NAMALWA (cell line): Measurements from ENCODE around the gene LBX2.

Experiments
- DNase-seq: peaks from one replicate; pipeline ENCODE4 v3.0.0-alpha.2; 2015; ENCODE audit warnings: low spot score

LBX2 gene, protein sequence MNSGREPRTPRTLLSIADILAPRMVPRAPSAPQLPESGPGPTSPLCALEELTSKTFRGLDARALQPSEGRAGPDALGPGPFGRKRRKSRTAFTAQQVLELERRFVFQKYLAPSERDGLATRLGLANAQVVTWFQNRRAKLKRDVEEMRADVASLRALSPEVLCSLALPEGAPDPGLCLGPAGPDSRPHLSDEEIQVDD

DNA sequence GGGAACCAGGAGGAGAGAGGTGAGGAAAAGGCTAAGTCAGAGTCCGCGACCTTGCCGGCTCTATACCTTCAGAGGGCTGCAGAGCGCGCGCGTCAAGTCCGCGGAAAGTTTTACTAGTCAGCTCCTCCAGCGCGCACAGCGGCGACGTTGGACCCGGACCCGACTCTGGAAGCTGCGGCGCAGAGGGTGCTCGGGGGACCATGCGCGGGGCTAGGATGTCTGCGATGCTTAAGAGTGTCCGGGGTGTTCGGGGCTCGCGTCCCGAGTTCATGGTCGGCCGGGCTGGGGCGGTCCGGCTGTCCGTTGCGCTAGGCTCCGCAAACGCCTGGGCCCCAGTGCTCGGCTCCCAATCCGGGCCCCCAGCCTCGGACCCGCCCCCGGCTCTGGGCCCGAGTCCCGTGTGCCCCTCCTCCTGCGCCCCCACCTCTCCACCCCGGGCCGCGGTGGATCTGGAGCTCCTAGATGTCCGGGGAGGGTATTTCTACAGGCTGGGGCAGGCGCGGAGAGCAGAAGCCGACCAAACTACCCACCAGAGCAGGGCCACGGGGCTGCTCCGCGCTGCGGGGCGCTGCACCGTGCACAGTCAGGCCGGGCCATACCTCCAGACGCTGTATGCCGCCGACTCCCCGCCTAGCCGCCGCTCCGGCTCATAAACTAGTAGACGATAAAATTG, at the start of gene LBX2:
Gene LBX2 (minus strand): TSS at position 337 of the 673 bp plus-strand sequence. CDS start 66 bp downstream, at position 271.
- DNase-seq: no peak

DNA sequence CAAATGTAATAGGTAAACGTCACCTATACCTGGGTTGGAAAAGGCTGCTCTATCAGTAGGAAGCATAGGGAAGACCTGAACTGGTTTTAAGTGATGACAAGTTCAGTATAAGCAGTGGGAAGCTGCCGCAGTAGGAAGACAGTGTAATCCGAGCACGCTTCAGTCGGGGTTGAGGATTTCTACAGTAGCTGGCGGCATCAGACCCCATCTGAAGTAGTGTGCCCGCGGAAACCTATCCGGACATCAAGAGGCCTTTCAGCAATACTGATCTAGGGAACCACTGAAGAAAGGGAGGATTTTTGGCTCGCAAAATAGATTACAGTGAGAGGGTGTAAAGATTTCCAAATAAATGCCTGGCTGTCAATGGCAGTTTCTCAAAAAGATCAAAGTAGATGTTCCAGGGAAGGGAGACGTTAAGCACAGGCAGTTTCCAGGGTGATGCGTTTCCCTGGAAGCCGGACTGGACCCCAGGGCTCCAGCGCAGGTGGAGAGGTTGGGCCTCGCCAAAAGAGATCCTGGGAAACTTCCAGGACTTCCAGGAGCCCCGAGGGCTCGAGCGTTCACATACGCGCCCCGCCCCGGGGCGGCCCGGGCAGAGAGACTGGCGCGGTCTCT, 49.0 kb upstream of the LBX2 start:
- DNase-seq: no peak

DNA sequence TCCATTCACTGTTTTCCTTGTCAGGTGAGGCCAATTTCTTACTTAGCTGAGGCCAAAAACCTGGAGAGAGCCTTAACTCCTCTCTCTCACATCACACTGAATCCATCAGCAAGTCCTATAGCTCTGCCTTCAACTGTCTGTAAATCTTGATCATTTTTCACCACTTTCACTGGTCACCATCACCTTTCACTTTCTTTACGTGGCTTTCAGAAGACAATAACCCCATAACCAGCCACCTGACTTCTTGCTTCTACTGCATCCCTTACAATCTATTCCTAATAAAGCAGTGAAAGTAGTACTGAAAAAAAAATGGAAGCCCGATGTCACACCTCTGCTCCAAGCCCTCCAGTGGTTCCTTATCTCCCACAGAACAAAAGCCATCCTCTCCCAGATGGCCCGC, 46.6 kb upstream of the LBX2 start:
- no peak for DNase-seq

DNA sequence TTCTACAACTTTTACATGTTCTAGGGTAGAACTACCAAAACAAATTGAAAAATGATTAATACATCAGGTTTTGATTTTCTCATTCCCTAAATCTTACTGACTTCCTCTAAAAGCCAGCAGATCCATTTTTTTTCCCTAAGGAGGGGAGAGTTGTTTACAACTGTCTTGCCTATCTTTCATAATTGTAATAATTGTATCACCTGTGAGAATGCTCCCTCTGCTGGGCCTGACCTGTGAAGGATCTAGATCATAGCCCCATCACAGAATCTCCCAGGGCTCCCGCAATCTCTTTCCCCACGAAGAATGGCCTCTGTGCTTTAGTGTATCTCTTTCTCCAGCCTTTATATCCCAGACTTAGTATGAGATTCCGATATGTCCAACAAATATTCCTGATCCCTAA, 45.2 kb upstream of the LBX2 start:
- no peak for DNase-seq

DNA sequence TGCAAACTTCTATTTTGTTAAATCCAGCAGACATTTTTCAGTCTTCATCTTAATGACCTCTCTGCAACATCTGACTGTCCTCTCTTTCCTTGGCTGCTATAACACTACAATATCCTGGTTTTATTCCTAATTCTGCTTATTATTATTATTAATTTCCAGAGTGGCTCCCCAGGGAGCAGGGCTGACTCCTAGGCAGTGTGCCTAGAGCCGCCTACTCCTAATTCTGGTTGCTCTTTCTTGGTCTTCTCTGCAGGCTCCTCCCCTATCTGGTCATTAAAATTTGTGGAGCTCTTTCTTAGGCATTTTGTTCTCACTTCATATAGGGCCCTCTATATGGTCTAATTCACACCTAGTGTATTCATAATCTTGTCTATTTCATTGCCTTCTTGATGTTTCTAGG, 43.6 kb upstream of the LBX2 start:
- DNase-seq: no peak

DNA sequence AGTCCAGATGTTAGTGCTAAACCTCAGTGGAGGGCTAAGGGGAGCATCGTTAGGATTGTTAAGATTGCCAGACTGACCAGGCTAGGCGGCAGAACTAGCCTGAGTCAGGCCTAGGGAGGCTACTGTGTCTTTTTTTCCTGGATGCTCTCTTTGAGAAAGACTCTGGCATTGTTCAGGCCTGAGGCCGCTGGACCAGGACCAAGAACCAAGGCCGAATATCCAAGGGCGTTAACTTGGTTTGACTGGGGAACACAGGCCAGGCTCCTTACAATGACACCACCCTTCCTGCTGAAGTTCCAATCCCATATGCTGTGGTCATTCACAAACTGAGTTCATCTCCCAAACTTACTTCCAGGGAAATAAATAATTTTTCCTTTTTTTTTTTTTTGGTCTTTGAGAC, 40.9 kb upstream of the LBX2 start:
- DNase-seq: no peak

DNA sequence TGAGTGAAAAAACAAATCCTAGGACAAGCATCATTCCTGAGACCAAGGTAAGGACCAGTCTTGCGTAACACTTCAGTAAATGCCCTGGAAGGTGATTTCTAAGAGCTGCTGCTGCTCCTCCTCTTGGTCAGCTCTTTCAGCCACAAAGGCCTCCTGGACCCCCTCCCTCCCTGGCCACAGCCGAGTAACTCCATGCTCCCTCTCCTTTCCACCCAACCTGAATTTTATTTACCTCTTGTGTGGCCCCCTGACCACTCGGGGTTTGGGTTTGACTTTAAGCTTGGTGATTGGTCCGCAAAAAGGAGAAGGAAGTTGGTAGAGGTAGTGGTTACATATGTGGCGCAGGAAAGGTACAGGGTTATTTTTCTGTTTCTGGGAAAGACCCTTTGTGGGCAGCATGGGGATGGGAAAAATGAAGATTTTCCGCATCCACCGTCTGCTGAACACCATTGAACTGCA, 39.5 kb upstream of the LBX2 start:
- no peak for DNase-seq

DNA sequence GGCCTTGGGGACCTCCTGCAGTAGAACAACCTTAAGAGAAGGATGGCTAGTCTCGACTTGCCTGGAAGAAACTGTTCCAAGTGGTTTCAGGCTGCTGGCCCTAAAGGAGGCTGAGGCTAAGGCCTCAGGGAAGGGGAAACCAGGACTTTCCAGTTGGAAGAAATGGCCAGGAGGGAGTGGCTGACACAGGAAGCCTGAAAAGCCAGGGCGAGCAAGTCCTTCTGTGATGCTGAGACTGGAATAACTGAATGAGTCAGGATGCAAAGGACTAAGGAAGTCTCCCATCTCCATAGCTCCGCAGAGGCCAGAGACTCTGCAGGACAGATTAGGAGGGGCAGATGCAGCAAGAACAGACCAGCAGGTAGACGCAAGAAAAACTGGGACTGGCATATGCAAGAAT, 37.7 kb upstream of the LBX2 start:
- no peak for DNase-seq

DNA sequence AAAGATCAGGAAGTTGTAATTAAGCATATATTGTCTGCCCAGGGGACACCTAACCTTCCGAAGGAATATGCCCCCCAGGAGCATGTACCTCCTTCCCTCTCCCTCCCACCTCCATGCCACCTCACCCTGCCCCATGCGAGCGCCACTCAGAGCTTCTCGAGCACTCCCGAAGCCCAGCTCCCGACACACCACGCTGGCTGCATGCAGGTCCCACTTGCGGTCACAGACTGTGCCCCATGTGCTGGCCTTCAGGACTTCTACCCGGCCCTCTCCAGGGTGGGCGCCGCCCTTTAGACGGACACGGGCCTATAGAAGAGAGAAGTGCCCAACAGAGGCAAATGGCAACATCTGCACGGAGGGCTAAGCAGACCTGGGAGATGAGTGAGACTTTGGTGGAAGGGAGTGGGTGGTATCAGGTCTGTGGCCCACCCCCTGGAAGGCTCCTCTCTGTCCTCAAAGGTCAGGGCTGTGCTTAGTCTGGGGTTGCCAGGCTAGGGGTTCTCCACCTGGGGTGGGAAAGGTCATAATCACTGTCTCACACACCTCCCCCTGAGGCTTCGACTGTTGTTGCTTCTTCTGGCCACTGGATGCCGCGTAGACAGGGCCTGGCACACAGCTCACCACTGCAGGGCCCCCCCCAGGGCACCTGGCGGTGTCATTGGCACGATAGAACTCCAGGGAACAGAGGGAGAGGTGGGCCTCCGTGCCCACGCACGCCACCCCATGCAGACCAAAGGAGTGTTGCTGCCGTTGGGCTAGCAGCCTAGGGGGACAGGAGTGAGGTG, 37.0 kb upstream of the LBX2 start:
- DNase-seq: no peak

DNA sequence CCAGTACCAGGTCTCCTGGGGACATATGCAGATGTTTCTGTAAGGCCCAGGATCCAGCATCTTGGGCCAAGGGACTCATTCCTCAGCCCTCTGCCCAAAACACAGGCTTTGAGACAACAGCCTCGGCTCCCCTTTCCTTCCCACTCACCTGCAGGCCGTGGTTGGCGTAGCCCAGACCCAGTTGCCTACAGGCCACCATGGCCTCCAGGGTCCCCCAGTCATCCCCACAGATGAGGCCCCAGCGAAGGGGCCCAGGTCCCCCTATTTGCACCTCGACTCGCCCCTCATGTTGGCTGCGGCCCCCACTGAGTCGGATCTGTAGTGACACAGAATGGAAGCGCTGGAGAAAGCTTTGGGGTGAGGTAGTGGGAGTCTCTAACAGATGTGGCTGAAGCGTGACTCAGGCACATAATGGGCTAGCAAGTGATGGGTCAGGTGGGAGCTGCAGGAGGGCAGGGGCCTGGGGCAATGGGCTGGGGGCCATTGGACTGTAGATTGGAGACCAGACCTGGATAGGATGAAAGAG, 36.1 kb upstream of the LBX2 start:
- no peak for DNase-seq

DNA sequence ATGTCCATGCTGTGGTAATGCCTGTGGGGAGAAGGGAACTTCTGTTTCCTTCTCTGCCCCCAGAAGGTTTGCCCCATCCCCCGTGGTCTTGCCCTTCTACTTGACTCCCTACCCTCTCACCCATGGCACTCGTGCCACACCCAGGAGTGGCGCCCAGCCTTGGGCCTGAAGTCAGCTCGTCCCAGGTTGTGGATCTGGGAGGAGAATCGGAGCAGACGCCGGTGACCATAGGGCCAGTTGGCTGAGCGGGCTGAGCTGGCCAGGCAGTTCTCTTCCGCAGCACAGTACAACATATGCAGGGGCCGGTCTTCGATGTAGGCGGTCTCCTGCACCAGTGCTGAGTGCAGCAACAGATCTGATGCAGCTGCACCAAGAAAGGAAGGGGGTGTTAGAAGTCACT, 35.0 kb upstream of the LBX2 start:
- no peak for DNase-seq

DNA sequence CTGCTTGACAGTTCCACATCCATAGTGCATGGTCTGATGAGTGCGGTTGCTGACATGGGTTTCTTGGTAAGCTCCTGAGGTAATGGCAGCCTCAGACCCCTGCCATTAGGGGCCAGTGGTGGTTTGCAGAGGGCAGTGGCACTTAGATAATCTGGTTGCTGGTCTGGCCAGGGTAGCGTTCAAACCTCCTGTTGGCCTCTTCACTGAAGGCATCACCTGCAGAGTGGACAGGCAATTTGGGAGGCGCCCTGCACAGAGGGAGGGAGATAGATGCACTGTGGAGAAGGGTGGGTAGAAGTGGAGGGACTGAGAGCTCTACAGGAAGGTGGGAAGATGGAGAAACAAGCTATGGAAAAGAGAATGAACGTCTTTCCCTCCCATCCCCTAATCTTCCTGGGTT, 34.1 kb upstream of the LBX2 start:
- DNase-seq: no peak

DNA sequence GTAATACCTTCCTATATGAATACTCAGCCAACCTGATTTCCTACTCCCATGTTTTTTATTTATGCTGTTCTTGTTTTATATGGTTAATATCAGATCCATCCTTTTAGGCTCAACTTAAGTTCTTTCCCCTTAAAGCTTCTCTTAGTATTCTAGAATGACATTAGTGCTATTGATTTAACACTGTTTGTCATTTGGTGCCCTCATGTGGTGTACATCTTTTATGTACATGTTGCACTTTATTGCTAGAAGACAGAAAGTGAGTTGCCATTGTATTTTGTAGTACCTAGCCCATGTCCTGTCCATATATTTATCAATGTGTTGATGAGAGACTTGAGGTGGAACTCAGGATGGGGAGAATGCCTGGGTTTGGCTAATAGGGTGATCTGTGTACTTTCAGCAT, 32.8 kb upstream of the LBX2 start:
- peak; percentile 71 for DNase-seq

DNA sequence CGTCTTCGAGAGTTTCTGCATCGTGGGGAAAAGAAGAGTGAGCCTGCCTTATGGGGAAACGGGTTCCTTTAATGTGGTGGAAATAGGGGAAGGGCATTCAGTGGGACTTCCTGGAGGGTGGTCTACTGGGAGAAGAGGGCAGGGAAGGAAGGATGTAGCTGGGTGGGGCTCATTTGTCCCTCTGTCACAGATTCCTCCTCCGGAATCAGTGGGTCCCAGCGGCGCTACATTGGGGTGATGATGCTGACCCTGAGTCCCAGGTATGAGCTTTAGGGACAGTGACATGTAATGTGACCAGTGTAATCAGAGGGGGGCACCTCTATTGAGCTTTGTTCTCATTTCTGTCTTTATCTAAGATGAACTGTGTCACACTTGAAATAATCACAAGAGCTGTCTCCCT, 32.3 kb upstream of the LBX2 start:
- DNase-seq: no peak

DNA sequence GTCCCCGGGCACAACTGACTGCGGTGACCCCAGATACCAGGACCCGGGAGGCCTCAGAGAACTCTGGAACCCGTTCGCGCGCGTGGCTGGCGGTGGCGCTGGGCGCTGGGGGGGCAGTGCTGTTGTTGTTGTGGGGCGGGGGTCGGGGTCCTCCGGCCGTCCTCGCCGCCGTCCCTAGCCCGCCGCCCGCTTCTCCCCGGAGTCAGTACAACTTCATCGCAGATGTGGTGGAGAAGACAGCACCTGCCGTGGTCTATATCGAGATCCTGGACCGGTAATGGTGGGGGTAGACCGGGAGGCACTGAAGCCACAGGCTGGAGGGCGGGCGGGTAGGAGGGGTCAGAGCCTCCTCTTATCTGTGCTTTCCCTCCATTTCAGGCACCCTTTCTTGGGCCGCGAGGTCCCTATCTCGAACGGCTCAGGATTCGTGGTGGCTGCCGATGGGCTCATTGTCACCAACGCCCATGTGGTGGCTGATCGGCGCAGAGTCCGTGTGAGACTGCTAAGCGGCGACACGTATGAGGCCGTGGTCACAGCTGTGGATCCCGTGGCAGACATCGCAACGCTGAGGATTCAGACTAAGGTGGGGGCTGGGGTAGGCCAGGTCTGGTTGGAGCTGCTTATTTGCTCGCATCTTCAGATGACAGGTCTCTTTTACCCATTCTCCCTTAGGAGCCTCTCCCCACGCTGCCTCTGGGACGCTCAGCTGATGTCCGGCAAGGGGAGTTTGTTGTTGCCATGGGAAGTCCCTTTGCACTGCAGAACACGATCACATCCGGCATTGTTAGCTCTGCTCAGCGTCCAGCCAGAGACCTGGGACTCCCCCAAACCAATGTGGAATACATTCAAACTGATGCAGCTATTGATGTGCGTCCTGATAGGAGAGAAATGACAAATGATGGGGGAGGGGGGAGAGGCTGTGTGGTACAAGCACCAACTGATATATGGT, 31.1 kb upstream of the LBX2 start:
- peak; percentile 55 for DNase-seq

DNA sequence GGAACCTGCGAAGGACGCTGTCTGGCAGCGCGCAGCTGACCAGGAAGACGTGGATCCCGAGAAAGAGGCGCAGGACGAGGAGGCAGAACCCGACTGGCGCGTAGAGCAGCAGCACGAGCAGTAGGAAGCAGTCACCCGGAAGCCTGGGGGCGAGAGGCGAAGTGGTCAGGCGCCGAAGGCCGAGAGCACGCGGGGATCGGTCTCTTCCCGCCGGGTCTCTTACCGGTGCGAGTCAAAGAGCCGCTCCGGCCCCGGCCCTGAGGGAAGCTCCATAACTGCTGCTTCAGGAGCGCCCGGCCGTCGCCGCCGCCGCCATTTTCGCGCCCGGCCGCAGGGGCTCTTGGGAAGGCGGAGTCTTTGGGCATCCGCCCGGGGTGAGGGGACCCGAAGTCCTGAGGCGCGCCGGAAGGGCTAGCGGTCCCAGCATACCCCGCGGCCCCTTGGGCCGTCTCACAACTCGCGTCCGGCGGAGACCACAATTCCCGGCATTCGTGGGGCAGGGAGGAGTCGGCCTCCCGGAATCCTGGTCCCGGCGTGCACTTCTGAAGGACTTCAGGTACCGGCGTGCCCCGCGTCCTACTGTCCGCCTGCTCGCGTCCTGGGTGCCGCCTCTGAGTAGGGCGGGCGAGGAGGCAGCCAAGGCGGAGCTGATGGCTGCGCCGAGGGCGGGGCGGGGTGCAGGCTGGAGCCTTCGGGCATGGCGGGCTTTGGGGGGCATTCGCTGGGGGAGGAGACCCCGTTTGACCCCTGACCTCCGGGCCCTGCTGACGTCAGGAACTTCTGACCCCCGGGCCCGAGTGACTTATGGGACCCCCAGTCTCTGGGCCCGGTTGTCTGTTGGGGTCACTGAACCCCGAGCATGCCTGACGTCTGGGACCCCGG, 30.2 kb upstream of the LBX2 start, which contains the start of the genes AUP1 and HTRA2:
Gene AUP1 (minus strand): TSS at position 350 of the 882 bp plus-strand sequence. CDS start 77 bp downstream, at position 273.
Gene HTRA2 (plus strand): TSS at position 577 of the 882 bp plus-strand sequence. CDS start 74 bp downstream, at position 651.
- DNase-seq: peak; percentile 96

DNA sequence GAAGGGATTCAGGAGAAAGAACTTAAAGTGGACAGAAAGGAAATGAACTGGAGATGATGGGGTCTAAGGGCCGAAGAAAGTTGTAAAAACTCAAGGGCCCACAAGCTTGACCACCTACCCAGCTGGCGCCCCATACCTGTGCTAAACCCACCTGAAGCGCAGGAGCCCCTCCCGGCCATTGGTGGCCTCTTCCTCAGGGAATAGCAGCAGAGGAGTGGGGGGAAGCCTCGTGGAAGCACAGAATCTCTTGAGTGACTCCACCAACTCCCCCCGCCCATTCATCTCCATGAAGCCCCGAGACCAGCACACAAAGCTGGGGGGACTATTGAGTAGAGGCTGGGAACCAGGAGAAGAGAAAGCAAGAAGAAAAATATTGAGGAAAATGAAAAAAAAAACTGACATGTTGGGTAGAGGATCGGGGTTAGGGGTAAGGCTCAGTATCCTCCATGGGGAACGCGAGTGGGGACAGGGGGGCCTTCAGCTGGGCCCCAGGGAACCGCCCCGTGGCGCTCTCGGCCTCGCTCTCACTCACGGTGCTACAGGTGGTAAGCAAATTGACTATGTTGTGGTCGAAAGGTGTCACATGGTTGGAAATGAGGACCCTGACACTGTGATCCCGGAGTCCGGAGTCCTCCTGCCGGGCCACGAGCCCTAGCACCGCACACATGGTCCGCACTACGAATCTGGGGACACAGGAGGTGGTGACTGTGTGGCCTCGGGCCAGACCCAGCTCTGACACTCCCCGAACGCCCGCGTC, 29.4 kb upstream of the LBX2 start:
- peak; percentile 59 for DNase-seq

DNA sequence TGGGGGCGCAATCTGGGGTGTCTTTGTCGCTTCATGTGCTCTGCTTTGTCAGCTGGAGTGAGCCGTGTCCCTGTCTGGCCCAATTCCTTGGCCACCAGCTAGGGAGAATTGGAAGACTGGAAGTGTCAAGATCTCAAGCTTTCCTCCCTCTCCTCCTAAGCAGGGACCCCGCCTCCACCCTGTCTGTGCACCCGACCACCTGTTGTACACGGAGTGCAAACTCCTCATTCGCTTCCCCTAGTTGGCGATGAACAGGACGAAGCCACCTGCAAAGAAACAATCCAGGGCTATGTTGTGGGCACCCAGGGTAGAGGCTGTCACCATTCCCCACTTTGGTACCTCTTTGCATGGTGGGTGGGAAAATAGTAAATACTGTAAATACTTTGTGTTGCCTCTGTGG, 28.3 kb upstream of the LBX2 start:
- no peak for DNase-seq

DNA sequence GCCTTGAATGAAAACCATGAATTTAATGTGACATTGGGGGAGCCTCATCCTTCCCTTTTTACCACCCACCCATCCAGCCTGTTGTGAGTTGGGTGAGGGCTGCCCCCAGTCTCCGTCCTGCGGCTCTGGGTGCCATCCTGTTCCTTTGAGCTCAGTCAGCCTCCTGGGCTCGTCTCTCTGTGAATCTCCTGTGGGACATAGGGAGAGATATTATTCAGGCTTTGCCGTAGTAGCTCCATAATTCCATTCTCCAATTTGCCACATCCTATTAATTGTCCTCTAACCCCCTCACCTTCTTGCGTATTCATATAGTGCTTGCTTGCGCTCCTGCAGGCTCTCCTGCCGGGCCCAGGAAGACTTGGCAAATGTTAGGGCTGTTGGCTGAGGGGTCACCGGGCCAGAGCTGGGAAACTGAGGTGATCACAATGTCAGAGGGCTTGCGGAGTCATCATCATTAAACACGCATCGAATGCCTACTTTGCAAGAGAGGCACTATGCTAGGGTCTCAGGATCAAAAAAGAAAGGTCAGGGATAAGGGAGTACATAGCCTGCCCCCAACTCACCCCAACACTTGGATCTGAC, 27.3 kb upstream of the LBX2 start:
- DNase-seq: no peak
